Jurkat, Clone E6-1 (cell line): ENCODE results near the gene HIF1A.

ENCODE experiments used
- DNase-seq: peaks from one replicate; pipeline ENCODE4 v3.0.0-alpha.2; 2011; ENCODE audit warnings: low read depth, low spot score
- H3K4me3 ChIP-seq: 2 replicates; pipeline ENCODE4 v1.5.1; 2011; ENCODE audit warnings: mild to moderate bottlenecking, low read length, control low read depth, moderate library complexity

HIF1A gene

DNA sequence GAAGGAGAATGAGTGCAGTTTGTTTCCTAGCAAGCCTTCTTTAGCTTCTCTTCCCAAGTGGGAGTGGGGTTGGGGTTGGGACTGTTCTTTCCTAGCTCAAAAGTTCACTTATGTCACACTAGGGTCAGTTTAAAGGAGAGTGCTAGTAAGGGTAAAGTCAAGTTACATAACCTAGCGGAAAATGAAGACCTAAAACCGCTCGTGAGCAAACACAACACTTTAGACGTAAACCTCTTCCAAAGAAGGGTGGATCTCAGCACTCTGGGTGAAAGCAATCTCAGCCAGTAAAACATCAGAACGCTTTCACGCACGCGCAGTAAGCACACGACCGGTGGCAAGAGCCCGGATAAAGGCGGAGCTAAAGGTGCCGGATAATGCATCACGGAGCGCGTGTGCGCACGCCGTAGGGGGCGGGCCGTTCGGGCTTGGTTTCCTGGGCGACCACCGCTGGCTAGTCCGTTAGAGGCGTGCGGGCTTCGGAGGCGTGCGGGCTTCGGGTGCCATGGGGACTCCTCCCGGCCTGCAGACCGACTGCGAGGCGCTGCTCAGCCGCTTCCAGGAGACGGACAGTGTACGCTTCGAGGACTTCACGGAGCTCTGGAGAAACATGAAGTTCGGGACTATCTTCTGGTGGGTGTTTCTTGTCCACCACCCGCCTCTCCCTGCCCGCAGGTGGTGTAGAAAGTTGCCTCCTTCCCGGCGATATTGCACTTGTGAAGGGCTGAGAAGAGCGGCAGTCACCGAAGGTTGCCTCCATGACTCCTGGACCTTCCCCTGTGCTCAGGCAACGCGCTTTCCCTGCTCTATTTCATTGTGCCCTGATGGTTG, 66.9 kb downstream of the HIF1A start, which contains the start of gene SNAPC1:
SNAPC1 (plus strand) TSS at position 462 of the 828 bp plus-strand sequence; CDS start at position 503, 41 bp downstream.
- H3K4me3 ChIP-seq: peak within 1 kb of the TSS; percentile 98
- DNase-seq: peak; percentile 98

- no peak for DNase-seq
- no peak overlapping the region for H3K4me3 ChIP-seq
Observed at GRCh38 chr14:61764342-61765122, 69.2 kb downstream of the HIF1A start.

- H3K4me3 ChIP-seq: no peak overlapping the region
Observed at GRCh38 chr14:61765225-61765943, 70.1 kb downstream of the HIF1A start.

GRCh38 chr14:61766151-61766550, 70.8 kb downstream of the HIF1A start:
- H3K4me3 ChIP-seq: no peak overlapping the region
- DNase-seq: no peak

More at GRCh38 chr14:61765225-61765943, 70.1 kb downstream of the HIF1A start:
- no peak for DNase-seq

DNA sequence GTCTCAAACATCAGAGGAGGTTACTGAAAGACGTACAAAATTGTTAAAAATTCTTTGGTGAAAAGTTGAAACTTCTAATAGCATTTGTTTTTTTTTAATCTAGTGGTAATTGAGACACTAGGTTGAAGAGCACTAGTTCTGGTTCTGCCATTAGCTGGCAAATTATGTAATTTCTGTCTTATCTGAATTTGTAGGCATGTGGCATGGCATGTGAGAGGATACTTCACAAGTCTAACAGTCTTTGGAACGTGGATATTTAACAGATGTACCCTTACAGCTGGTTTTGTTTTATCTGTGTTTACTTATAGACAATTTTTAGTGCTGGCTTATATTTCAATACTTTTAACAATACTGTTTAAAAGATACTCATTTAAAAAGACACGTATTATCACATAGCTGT, 72.9 kb downstream of the HIF1A start:
- DNase-seq: no peak
- H3K4me3 ChIP-seq: no peak overlapping the region

- H3K4me3 ChIP-seq: no peak overlapping the region
- no peak for DNase-seq
Observed at GRCh38 chr14:61769893-61770292, 74.6 kb downstream of the HIF1A start.

DNA sequence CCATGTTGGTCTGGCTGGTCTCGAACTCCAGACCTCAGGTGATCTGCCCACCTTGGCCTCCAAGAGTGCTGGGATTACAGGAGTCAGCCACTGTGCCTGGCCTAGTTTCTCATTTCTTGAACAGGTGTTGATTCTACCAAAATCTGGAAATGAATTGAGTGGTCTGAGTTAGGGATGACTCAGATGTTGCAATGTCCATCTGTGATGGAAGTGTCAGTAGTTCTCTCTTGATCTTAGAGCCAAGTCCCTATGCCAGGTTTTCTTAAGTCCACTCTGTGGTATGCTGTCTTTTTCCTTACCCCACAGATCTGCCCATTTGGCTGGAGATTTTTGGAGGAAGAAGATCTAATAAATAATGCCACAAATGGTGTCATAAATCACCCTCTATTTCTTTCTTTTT, 79.5 kb downstream of the HIF1A start:
- DNase-seq: no peak
- H3K4me3 ChIP-seq: no peak overlapping the region

DNA sequence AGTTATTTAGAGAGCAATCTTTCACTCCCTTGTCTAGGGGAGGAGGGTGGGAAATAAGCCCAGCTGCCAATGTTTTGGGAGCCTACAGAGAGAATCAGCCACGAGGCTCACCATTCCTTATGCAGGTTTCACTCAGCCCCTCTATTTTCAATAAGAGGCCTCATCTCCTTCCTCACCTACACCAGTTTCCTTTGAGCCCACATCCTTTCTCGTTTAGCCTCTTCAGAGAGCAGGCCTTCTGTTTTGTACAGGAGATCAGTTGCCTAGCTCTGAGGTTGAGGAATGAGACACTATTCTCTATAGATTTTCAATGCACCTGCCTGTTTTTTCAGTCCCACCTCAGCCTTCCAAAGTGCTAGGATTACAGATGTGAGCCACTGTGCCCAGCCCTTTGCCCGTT, 84.8 kb downstream of the HIF1A start:
- peak overlapping the region; percentile 17 for H3K4me3 ChIP-seq
- peak; percentile 86 for DNase-seq

DNA sequence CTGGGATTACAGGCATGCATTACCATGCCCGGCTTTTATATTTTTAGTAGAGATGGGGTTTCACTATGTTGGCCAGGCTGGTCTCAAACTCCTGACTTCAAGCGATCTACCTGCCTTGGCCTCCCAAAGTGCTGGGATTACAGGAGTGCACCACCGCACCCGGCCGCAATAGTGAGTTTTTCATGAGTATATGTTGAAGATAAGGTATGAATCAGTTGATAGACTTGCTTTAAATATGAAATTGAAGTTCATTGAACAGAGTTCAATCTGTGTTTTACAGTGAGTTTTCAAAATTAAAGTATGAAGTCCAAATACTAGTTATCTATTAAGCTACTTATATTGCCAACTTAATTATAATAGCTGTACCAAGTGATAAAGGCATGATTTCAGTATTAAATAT, 102.0 kb downstream of the HIF1A start:
- DNase-seq: no peak
- no peak overlapping the region for H3K4me3 ChIP-seq
